ENCODE data around the gene AP4M1. TPM values are rescaled to one million over a fixed set of nuclear protein-coding genes. Genes with fewer than 3 reads are reported as not detected.

AP4M1 gene
- total and polyA plus RNA-seq, 9 of the 15 experiments (the other 6 are each of a cell fraction or from before 2014, with no cell fraction given): 1.3 to 30.9 (median 14.1) TPM

DNA sequence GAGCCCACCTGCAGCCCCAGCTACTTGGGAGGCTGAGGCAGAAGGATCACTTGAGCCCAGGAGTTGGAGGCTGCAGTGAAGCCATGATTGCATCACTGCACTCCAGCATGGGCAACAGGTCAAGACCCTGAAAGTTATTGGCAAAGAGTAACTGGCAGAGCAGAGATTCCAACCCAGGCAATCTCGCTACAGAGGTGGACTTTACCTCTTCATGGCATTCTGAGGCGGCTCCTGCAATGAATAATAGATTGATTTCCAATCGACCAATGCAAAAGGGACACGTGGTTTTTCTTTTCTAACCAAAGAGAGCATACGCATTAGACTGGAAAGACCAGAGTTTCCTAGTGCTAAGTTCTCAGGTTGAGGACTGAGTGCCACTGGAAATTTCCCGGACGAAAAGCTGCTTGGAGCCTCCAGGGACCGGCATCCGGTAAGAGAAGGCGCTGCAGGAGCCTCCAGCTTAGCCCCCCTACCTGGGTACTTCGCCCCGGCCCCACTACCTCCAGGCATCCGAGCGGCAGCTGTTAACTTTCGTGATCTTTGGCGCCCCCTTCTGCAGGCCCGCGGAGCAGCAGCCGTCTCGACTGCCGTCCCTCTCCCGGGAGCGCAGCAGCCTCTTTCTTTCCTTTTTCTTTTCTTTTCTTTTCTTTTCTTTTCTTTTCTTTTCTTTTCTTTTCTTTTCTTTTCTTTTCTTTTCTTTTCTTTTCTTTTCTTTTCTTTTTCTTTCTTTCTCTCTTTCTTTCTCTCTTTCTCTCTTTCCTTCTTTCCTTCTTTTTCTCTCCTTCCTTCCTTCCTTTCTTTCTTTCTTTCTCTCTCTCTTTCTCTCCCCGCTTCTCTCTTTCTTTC lies 29.4 kb downstream of the AP4M1 start (continued):
- TF ChIP-seq, protein P1, sequence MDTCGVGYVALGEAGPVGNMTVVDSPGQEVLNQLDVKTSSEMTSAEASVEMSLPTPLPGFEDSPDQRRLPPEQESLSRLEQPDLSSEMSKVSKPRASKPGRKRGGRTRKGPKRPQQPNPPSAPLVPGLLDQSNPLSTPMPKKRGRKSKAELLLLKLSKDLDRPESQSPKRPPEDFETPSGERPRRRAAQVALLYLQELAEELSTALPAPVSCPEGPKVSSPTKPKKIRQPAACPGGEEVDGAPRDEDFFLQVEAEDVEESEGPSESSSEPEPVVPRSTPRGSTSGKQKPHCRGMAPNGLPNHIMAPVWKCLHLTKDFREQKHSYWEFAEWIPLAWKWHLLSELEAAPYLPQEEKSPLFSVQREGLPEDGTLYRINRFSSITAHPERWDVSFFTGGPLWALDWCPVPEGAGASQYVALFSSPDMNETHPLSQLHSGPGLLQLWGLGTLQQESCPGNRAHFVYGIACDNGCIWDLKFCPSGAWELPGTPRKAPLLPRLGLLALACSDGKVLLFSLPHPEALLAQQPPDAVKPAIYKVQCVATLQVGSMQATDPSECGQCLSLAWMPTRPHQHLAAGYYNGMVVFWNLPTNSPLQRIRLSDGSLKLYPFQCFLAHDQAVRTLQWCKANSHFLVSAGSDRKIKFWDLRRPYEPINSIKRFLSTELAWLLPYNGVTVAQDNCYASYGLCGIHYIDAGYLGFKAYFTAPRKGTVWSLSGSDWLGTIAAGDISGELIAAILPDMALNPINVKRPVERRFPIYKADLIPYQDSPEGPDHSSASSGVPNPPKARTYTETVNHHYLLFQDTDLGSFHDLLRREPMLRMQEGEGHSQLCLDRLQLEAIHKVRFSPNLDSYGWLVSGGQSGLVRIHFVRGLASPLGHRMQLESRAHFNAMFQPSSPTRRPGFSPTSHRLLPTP (IDR thresholded peaks at IDR 0.05; ENCODE audit: borderline replicate concordance, extremely low read depth, insufficient read length): no peak
- TF ChIP-seq KAT8 (IDR thresholded peaks at IDR 0.05; ENCODE audit: low read depth): no peak
- no peak for TF ChIP-seq TRIM28 (IDR thresholded peaks at IDR 0.05)
- no peak for TF ChIP-seq CAMTA2 (CRISPR knock-in tag; conservative IDR thresholded peaks at IDR 0.05)
- TF ChIP-seq, protein P2, sequence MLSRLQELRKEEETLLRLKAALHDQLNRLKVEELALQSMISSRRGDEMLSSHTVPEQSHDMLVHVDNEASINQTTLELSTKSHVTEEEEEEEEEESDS (CRISPR knock-in tag; IDR thresholded peaks at IDR 0.05): no peak
- TF ChIP-seq ILF3 (IDR thresholded peaks at IDR 0.05; ENCODE audit: borderline replicate concordance): no peak
- no peak for TF ChIP-seq ADNP (tag; IDR thresholded peaks at IDR 0.05)
- no peak for TF ChIP-seq FOXP1 (CRISPR knock-in tag; IDR thresholded peaks at IDR 0.05)
- no peak for TF ChIP-seq CBX5 (IDR thresholded peaks at IDR 0.05; ENCODE audit: borderline replicate concordance, low read depth)
- TF ChIP-seq ZNF23 (CRISPR knock-in tag; IDR thresholded peaks at IDR 0.05): no peak
- 0 out of 2 replicates have a peak, but pooled peaks have one; percentile 30 for TF ChIP-seq EHMT2 (IDR thresholded peaks at IDR 0.05)
- TF ChIP-seq, protein P3, sequence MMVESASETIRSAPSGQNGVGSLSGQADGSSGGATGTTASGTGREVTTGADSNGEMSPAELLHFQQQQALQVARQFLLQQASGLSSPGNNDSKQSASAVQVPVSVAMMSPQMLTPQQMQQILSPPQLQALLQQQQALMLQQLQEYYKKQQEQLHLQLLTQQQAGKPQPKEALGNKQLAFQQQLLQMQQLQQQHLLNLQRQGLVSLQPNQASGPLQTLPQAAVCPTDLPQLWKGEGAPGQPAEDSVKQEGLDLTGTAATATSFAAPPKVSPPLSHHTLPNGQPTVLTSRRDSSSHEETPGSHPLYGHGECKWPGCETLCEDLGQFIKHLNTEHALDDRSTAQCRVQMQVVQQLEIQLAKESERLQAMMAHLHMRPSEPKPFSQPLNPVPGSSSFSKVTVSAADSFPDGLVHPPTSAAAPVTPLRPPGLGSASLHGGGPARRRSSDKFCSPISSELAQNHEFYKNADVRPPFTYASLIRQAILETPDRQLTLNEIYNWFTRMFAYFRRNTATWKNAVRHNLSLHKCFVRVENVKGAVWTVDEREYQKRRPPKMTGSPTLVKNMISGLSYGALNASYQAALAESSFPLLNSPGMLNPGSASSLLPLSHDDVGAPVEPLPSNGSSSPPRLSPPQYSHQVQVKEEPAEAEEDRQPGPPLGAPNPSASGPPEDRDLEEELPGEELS (CRISPR knock-in tag; IDR thresholded peaks at IDR 0.05; ENCODE audit: borderline replicate concordance): no peak
- no peak for TF ChIP-seq ZNF589 (CRISPR knock-in tag; IDR thresholded peaks at IDR 0.05; ENCODE audit: low read depth)
- TF ChIP-seq SREBF2 (CRISPR knock-in tag; IDR thresholded peaks at IDR 0.05): no peak
- TF ChIP-seq, protein P4, sequence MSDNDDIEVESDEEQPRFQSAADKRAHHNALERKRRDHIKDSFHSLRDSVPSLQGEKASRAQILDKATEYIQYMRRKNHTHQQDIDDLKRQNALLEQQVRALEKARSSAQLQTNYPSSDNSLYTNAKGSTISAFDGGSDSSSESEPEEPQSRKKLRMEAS (CRISPR knock-in tag; IDR thresholded peaks at IDR 0.05): no peak
- TF ChIP-seq SRSF3 (IDR thresholded peaks at IDR 0.05; ENCODE audit: insufficient read depth, low read length): no peak
- no peak for TF ChIP-seq ZNF57 (CRISPR knock-in tag; IDR thresholded peaks at IDR 0.05)

Data from K562 (cell line).